AG09309 (cell line): ENCODE results near the gene GNB2.
A peak's percentile ranks its signal among the peaks of the same experiment; 100 is the strongest.
"Not testable (repeated sequence)": the region's sequence is repeated elsewhere in the genome, so short reads cannot be mapped to it uniquely, and the experiment has no call there.

Experiments
- DNase-seq: peaks from one replicate; pipeline ENCODE4 v3.0.0-alpha.2; 2010; ENCODE audit warnings: low read depth
- H3K4me3 ChIP-seq: 2 replicates; pipeline ENCODE4 v1.5.1; 2011; ENCODE audit warnings: mild to moderate bottlenecking, low read depth, low read length, moderate library complexity; ENCODE audit not compliant: control insufficient read depth
- CTCF ChIP-seq: IDR thresholded peaks from 2 replicates; pipeline ENCODE4 v1.5.1; 2011; ENCODE audit warnings: mild to moderate bottlenecking, low read depth, low read length, inconsistent platforms; ENCODE audit not compliant: insufficient read depth, control insufficient read depth; ENCODE audit errors: missing control alignments

The GNB2 gene

DNA sequence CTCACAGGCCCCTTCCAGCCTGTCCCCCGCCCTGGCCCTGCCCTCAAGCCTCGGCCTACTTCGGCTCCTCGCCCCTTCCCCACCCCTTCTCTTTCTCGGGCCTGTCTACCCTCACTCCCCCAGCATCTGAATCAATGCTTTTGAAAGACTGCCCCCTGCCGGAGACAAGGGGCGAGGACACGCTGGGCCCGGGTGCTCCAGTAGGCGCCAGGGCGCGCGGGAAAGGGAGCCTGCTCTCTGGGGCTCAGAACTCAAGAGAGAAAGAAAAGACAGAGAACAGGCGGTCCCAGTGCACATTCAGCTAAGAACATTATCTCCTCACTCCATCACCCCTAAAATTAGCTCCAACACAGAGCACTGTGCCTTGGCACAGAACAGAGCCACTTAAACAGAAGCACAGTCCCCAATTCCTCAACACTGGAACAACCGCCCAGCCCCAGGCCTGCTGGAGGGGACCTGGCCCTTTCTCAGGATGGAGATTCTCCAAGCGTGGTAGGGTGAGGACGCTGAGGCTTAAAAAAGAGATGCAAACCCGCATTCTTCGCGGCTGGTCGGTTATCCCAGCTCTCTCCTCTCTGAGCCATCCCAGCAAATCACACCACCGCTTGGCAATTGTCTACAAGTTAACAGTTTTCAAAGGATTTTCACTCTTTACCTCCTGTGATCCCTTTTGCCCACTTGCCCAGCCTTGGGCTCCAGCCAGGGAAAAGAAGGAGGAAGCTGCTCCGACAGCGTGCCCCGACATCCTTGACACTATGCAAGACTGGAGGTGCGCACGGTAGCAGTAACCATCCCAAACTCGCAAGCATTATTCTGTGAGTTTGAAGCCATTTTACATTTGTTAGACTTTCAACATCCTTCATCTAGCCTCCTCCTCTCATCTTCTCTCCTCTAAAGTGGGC lies 18.4 kb downstream of the GNB2 start:
- TF ChIP-seq CTCF: peak; percentile 91
- peak overlapping the region; percentile 72 for H3K4me3 ChIP-seq
- DNase-seq: no peak

GRCh38 chr7:100692578-100692961 lies 19.0 kb downstream of the GNB2 start:
- peak overlapping the region; percentile 72 for H3K4me3 ChIP-seq
- no peak for TF ChIP-seq CTCF
- no peak for DNase-seq

DNA sequence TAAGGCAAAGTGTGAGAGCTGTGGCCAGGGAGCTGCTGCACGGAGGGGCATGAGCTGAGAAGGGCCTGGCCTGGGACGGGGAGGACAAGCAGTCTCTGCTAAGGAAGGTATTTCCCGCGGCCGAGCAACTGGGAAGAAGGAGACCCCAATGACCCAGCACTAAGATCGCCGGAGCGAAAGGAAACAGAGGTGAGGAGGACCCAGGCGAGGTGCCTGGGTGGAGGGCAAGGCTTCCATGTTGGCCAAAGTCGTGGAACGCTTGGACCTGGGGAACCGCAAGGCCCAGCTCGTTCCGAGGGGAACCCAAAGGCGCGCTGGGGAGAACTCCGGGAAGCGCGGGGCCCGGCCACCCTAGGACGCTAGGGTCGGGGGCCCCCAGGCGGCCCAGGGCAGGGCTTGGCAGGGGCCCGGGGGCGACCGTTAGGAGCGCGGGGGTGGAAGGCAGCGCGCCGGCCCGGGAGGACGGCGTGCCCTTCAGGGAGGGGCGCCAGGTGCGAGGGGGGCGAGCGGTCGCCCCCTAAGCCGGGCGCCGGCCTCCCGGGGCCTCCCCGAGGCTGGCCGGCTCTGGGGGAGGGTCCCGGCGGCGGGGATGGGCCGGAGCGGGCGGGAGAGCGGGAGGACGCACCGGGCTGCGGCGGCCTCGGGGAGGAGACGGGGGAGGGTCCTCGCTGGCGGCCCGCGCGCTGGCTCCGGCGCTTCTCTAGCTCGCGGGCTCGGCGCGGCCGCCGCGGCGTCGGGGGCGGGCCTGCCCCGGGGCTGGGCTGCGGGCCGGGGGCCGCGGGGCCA lies 20.0 kb downstream of the GNB2 start:
- H3K4me3 ChIP-seq: peak overlapping the region; percentile 72
- no peak for DNase-seq
- no peak for TF ChIP-seq CTCF

DNA sequence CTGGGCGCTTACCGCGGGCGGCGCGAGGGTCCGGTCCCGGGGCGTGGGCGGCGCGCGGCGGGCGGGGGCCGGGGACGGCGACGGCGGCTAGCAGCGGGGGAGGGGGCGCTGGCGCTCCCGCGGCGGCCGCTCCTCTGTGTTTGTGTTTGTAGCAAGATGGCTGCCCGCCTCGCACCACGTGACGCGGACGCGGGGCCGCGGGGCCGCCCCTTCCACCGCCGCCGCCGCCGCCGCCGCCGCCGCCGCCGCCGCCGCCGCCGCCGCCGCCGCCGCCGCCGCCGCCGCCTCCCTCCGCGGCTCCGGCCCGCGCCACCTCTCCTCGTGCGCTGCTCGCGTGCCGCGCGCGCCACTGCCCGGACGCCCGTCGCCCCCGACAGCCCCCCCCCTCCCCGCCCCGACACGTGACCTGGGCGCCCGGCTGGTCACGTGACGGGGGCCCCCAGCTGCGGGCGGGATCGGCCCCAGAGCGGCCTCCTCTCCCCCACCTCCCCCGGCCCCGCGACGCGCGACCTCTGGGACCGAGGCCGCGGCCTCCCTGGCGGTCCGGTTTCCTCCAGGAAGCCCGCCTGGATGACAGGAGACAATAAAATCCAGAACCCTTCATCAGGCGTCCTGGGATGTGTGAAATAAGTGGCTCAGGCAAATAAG lies 20.7 kb downstream of the GNB2 start, which contains the start of gene GIGYF1:
TSS of gene GIGYF1 (minus strand) at position 153 of the 648 bp plus-strand sequence. CDS start 6,012 bp downstream, outside the sequence.
- no peak for TF ChIP-seq CTCF
- peak within 1 kb of the TSS; percentile 72 for H3K4me3 ChIP-seq
- DNase-seq: no peak

GRCh38 chr7:100696123-100696521 lies 22.6 kb downstream of the GNB2 start:
- H3K4me3 ChIP-seq: no peak overlapping the region
- DNase-seq: no peak
- no peak for TF ChIP-seq CTCF

DNA sequence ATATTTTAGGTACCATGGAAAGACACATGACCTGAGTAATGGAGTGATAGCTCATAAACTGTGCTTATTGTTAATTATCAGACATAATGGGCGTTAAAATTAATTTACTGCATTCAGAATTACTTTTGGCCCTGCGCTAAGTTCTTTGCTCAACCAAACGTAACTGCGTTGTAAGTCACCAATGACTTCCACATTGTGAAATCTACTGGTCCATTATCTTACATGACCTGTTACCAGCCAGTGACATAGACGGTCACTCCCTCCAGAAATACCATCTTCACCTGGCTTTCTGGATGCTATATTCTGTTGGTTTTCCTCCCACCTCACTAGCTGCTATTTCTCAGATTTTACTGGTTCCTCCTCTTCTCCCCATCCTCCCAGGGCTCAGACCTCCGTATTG lies 25.5 kb downstream of the GNB2 start:
- no peak for TF ChIP-seq CTCF
- DNase-seq: no peak
- no peak overlapping the region for H3K4me3 ChIP-seq

DNA sequence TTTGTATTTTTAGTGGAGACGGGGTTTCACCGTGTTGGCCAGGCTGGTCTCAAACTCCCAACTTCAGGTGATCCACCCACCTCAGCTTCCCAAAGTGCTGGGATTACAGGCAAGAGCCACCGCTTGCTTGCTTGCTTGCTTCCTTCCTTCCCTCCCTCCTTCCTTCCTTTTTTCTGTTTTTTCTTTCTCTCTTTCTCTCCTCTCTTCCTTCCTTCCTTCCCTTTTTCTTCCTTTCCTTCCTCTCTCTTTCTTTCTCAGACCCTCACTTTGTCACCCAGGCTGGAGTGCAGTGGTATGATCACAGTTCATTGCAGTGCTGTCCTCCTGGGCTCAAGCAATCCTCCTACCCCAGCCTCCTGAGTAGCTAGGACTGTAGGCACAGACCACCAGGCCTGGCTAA lies 27.5 kb downstream of the GNB2 start:
- not testable (repeated sequence) for DNase-seq

More for the DNA sequence above, 27.5 kb downstream of the GNB2 start:
- not testable (repeated sequence) for H3K4me3 ChIP-seq
